ENCODE data around the gene SEMA3E.
"Not testable (repeated sequence)": the region's sequence is repeated elsewhere in the genome, so short reads cannot be mapped to it uniquely, and the experiment has no call there.

The SEMA3E gene

GRCh38 chr7:83648464-83649241 is at the start of gene SEMA3E:
SEMA3E (minus strand) TSS chr7:83649139.
- DNase-seq: no peak

GRCh38 chr7:83697804-83698530 is 49.0 kb upstream of the SEMA3E start:
- DNase-seq: no peak

- DNase-seq: no peak
Observed at GRCh38 chr7:83696101-83696500, 47.2 kb upstream of the SEMA3E start.

- DNase-seq: no peak
Observed at GRCh38 chr7:83695128-83695960, 46.4 kb upstream of the SEMA3E start.

- DNase-seq: no peak
Observed at GRCh38 chr7:83693256-83693655, 44.3 kb upstream of the SEMA3E start.

GRCh38 chr7:83691095-83691494 is 42.2 kb upstream of the SEMA3E start:
- no peak for DNase-seq

GRCh38 chr7:83689855-83690254 is 40.9 kb upstream of the SEMA3E start:
- no peak for DNase-seq

- no peak for DNase-seq
Observed at GRCh38 chr7:83686416-83686815, 37.5 kb upstream of the SEMA3E start.

GRCh38 chr7:83684928-83685327 is 36.0 kb upstream of the SEMA3E start:
- no peak for DNase-seq

- DNase-seq: no peak
Observed at GRCh38 chr7:83681200-83681778, 32.4 kb upstream of the SEMA3E start.

GRCh38 chr7:83677180-83677866 is 28.4 kb upstream of the SEMA3E start:
- no peak for DNase-seq

GRCh38 chr7:83673291-83673690 is 24.4 kb upstream of the SEMA3E start:
- not testable (repeated sequence) for DNase-seq

- DNase-seq: no peak
Observed at GRCh38 chr7:83672157-83672556, 23.2 kb upstream of the SEMA3E start.

GRCh38 chr7:83663131-83663530 is 14.2 kb upstream of the SEMA3E start:
- DNase-seq: no peak

GRCh38 chr7:83658126-83658525 is 9.2 kb upstream of the SEMA3E start:
- no peak for DNase-seq

- DNase-seq: no peak
Observed at GRCh38 chr7:83655951-83656556, 7.1 kb upstream of the SEMA3E start.

- no peak for DNase-seq
Observed at GRCh38 chr7:83652481-83652880, 3.5 kb upstream of the SEMA3E start.

- no peak for DNase-seq
Observed at GRCh38 chr7:83649701-83650100, 762 bp upstream of the SEMA3E start.

GRCh38 chr7:83646027-83646426 is 2.9 kb downstream of the SEMA3E start:
- no peak for DNase-seq

GRCh38 chr7:83643739-83644138 is 5.2 kb downstream of the SEMA3E start:
- DNase-seq: no peak

- no peak for DNase-seq
Observed at GRCh38 chr7:83643012-83643411, 5.9 kb downstream of the SEMA3E start.
